NCI-H1694 treated with DMSO at 0.1 percent for 48 hours (cell line): ENCODE results near the gene ARHGAP25.

Experiments used
- DNase-seq: peaks from one replicate; lab custom pipeline; 2025; lab: John Stamatoyannopoulos, UW

ARHGAP25 gene

DNA sequence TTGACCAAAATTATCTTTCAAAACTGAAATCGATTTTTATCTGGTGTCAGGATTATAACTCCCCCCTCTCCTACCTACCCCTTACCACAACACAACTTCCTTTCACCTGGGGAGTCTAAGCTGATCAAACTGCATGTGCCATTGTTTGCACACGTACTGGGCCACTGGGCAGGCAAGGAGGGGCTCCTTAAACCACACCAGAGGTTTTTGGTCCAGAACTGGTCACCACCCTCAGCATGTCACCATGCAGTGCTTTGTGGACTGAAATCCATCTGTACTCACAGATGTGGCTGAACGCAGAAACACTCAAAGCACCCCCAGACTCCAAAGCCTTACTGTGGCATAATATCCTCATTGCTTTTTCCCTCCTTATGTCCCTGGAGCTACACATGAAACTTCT is 13.9 kb upstream of the ARHGAP25 start:
- no peak for DNase-seq

DNA sequence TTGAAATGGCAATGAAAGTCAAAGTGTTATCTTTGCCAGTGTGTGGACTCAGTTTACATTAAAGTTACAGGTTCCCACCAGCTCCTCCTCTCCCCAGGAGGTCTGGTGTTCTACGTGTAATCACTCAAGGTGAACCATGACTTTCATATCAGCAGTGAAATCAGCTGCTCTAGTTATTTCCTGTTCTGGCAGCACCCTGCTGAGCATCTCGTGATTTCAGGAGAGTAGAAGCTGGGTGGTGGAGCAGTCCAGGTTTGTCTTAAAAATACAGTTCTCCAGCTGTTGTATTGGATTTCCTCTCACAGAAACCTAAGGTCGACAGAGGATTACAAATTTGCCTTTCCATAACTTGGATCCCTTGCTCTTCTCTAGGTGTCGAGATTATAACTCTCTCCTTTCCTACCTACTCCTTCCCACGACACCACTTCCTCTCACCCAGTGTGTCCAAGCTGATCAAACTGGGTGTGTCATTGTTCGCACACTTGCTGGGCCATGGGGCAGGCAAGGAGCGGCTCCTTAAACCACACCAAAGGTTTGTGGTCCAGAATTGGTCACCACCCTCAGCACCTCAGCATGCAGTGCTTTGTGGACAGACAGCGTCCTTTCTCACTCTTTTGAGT is 13.0 kb upstream of the ARHGAP25 start:
- DNase-seq, result no peak

DNA sequence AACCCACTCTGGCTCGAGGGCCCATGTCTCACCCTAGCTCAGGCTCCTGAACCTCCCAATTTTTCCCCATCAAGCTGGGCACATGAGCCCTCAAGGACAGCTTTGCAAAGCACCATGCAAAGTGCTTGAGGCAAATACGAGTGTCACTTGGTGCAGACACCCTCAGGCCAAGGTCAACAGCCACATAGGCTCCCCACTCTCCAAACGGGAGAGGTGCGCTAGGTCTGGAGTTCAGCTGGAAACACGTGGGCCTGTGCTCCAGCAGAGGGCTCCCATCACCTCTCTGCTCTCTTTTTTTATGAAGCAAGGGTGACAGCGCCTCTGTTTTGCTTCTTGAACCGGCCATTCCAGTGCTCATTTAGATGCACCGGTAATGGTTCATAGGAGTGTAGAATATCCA is 11.9 kb upstream of the ARHGAP25 start:
- DNase-seq, result no peak

DNA sequence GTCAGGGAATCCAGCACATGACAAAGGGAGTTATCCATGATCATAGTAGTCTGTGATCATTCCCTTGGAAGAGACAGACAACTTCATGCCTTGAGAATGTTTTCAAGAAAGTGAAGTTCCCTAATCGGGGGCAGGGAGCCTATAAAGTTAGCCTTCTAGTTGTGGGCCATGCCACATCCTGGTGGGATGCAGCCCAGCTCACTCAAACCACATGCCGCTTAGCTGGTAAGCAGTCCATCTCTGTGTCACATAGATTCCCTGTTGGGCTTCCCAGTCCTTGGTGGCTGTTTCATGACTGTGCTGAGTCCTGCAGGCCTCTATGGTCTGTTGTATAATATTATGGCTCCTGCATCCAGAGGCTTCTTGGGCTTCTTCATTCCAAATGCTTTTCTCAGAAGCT is 11.4 kb upstream of the ARHGAP25 start:
- no peak for DNase-seq

DNA sequence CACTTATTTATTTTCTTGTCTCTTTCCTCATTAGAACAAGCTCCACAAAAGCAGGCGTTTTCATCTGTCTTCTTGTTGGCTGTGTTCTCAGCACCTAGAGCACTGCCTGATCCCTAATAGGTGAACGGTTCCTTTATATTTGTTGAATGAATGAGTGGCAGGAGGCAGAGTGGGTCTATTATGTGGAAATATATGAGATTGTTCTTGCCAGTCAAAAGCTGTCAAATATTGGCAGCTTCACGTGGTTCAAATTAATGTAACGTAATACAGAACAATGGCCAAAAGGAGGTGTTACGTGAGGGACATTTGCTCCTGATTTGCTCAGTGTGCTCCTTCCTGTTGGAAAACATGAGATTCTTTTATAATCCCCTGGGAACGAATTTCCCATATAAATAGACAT is 8.5 kb upstream of the ARHGAP25 start:
- no peak for DNase-seq

DNA sequence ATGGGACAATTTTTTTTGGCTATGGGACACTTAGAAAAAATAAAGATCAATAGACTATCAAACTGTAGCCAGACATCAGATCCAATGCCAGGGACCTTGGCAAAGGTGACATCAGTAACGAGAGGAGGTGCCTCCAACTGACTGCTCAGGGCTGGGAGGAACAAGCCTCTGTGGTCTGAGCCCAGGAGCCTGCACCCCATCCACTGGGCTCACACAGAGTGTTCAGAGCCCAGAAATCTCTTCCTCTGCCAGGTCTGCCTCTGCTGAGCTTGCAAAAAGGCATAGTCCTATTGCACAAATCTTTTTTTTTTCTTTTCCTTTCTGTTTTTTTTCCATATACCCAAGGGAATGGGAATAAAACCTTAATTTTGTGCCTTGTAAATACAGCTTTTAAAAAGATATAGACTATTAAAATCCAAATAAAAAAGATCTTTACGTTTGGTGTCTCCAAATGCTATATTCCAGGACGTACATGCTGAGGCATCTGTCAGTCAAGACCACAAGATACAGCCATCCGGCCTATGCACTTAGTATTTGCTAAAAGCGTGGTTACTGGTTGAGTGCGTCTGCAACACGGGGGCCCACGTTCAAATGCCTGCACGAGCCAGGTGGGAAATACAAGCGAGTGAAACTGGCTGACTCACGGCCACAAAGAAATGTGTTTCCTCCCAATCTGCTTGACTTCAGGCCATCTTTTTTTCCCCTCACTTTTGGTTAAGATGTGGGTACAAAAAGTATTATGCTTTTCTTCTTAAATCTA is 7.8 kb upstream of the ARHGAP25 start:
- no peak for DNase-seq

DNA sequence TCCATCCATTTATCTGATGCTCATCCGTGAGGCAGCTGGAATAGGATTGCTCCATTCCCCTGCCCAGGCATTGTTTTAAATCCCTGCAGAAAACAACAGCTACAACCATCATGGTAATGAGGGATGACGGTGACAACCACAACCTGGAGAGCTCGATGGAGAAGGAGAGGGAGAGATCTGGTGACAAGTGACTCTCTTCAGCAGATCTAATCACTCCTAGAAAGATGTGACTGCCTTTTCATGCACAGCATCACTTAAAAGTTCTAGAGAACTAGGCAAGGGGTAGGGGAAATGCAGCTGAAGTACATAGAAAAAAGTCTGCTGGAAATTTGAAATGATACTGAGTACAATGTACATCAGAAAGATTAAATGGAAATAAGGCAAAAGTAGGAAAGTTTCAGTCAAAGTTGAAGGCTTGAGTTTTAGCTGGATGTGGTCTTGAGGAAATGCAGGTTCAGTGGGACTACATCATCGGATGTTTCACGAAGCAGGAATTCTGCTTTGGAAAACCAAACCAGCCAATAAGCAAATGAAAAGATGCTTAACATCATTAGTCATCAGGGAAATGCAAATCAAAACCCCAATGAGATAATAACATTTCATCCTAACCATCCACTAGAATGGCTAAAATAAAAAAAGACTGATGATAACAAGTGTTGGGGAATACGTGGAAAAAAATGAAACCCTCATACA is 6.8 kb upstream of the ARHGAP25 start:
- DNase-seq, result no peak

DNA sequence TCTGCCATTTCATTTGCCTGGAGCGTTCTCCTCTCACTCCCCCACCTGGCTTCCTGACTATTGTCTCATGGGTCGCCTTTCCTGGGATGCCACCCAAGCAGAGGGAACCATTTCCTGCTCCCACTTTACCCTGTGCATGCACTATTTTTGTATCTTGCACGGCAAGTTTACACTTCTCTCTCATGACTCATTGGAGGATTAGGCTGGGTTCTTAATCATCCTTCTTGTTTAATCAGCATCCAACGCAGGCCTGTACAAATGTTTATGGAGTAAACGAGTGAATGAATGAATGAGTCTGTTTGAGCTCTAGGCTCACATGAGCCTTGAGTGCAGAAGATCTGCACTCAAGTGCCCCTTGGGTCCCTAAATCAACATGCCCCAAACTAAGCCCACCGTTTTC is 3.8 kb upstream of the ARHGAP25 start:
- DNase-seq, result no peak

DNA sequence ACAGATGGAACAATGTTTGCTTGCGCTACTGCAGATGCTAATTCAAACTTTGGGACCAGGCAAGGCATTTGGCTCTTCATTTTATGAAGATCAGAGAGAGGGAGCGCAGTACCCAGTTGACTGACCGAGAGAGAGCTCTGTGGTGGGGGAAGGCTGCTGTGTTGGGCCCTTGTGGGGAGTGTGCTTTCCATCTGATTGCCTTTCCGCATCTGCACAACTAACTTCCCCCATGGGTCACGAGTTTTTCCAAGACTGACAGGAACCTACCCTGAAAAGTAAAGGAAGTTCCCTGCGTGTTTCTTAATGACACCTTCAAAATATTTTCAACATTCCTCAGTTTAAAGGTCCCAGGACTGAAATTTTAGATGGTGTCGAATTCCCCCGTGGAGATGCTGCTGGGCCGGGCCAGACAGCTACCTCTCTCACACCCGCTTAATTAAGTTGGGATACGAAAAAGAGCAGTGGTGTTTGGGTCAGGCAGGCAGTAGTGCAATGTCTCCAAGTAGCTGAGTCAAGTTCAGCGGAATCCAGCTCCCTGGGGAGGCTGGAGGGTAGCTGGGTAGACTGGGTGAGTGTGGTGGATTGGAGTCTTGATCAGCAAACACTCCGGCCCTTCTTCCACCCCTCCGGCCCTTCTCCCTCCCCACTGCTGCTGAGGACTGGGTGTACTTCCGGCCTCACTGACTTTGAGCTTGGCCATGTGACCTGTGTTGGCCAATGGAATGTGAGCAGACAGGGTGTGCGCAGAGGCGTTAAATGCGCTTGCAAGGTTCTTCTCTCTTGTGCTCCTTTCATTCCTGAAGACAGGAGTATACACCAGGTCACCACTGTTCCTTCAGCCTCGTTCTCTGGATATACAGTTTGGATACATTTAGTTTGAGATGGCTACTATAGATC is 2.3 kb upstream of the ARHGAP25 start:
- no peak for DNase-seq

DNA sequence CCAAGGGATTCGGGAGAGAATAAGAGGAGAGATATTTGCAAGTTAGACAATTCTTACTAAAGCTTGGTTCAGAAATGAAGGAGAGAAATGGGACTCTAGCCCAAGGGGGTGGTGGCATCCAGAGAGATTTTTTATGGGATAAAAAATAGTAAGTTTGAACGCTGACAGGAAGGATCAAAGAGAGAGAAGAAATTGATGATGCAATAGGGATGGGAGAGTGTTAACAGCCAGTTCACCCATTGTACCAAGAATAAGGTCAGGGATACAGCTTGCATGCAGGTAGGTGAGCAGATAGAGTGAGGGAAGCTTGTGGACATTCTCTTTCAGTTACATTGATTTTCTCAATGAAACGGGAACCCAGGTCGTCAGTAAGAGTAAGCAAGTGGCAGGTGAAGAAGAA is 1.2 kb upstream of the ARHGAP25 start:
- DNase-seq, result no peak

DNA sequence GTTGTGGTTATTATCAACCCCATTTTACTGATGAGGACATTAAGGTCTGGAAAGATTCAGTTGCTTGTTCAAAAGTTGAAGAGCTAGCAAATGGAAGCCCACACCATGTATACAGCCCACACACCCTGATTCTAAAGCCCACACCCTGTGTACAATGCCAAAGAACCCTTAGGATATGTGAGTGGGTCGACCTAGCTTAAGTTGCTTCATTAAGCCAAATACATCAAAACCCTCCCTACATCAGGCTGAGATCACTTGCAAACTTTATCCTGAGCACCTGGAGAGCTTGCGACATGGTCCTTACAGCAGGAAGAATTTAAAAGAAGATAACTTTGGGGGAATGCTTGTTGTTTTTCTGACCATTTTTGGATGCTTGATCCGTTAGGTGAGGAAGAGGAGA is 435 bp upstream of the ARHGAP25 start:
- DNase-seq, result no peak

DNA sequence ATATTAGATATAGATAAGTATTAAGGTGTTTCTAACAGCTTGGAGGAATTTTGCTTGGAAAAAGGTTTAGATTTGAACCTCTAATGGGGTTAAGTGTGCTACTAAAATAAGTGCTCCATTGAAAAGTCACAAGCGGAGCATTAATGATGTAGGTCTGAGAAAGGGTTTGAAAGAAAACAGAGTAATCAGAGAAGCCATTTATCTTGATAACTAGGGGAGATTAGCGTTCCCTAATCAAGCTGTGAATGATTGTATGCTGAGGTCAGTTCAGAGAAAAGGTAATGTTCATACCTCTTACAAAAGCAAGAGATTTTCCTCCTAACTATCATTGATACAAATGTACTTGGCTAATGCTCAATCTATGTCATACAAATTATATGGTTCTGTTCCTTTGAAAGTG is 1.5 kb downstream of the ARHGAP25 start:
- DNase-seq, result no peak

DNA sequence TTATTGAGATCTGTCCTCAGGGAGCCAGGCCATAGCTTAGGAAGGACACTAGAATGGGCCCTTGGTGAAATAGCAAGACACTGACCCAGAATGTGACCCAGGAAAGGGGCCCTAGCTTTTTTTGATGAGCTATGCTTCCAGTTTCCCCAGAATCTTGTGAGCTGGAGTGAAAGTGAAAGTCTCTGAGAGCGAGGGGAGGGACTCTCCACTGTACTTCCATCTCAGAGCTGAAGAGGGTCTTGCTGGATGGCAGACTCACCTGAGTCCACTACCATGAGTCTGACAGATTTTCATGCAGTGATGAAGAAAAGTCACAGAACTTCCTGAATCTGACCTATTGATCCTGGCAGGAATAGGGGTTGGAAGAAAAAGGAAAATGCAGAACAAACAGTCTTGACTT is 3.1 kb downstream of the ARHGAP25 start:
- no peak for DNase-seq

DNA sequence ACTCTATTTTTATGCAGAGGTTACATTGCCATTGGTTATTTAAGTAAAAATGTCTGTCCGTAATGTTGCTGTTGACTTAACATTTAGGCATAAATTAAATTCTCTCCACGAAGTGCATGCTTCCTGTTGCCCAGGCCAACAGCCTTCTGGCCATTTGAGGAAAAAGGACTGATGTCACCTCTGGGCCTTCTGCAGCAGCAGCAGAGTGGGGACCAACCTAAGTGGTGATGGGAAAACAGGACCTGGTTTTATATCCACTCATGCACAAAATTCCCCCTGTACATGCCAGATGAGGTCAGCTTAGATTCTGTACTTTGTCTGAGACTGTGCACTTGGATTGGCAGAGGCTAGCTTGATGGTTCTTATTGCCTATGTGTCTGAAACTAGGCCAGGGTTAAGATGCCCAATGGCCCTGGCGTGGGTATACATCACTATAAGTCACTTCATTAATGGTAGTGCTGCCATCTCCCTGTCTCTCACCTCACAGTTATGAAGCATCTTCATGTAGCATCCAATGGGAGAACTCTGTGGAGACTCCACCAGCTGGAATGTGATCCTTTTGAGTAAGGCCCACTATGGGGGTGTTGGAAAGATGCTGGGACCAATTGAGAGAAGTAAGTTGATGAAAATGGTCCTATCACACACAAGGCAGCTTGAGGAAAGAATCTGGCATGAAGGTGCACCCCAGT is 4.4 kb downstream of the ARHGAP25 start:
- no peak for DNase-seq

DNA sequence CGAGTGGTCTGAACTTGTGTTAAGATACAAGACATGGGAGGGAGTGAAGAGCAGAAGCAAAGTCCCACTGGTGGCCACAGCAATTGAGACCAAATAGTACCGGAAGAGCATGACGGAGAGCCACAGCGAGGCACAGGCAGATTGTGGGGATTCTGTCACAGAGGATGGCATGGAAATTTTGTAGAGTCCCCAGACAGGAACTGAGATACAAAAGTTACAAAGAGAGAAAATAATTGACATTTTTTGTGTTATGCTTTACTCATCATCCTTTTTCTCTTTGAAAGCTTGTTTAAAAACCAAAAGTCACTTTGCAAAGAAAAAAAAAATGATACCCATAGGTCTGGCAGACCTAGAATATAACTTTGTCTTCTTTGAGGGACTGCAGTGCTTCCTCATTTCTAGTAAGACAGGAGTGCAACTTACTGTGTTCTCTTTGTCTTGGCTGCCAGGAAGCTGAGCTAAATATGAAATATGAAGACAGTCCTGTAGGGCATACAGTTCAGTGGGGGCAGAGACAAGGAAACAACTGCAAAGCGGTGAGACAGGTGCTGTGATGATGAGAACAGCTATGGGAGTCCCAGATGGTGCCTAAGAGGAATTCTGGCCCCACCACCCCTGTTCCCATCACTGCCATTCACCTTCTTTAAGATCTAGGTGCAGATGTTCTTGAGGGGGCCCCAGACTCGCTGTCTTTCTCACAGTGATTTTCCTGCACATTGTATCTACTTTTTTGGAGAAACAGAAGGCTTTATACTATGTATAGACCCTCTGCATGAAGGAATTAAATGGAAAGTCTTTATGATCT is 5.2 kb downstream of the ARHGAP25 start:
- DNase-seq, result no peak

DNA sequence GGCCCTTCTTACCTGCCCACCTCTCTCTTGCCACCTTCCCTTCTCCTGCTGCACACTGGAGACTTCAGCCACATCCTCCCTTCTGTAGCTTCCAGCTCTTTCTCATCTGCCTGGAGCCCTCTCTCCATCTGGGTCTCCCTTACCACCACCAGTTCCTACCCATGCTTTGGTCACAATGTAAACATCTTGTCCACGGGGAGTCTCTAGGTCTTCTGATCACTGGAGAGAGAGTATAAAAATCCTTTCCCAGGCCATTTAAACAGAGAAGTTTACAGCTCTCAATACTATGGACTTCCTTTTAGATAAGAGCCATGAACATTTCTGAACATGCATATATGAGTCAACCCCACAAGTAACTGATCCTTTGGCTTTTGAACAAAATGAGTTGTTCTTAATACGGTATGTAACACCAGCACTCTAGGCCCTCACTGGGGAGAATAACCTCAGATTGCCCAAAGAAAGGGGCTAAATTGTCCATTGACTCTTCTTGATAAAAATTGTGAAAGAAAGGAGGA is 5.8 kb downstream of the ARHGAP25 start:
- DNase-seq, result no peak

DNA sequence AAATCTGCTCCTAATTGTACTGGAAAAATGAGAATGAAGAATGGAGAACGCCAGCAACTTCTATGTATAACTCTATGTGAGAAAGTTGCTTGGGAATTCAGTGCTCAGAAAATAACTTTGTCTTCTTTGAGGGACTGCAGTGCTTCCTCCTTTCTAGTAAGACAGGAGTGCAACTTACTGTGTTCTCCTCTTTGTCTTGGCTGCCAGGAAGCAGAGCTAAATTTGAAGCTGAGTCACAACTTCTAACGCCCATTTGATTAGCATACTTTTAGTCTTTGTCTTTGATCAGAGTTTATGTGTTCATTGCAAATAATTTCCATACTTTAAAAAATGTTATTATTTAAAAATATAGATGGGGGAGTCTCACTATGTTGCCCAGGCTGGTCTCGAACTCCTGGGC is 6.6 kb downstream of the ARHGAP25 start:
- no peak for DNase-seq

DNA sequence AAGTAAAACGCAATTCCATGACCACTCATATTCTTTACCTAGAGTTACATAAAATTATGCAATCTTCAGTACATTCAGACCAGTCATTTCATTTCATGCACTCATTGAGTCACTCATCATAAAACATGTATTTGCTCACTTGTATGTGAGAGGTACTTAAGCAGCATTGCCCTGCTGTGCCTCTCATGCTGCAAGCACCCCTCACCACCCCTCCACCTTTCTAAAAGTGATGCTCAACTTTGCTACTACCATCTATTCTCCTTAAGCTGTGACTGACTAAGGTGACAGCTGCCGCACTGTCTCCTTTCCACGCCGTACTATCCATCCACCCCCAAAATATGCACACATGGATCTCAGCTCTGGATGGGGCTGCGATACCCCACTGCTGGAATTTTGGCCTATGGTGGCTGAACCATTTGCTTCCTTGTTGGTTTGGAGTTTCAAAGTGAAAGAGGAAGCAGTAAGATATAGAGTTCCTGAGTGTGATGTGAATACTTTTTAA is 7.2 kb downstream of the ARHGAP25 start:
- no peak for DNase-seq

DNA sequence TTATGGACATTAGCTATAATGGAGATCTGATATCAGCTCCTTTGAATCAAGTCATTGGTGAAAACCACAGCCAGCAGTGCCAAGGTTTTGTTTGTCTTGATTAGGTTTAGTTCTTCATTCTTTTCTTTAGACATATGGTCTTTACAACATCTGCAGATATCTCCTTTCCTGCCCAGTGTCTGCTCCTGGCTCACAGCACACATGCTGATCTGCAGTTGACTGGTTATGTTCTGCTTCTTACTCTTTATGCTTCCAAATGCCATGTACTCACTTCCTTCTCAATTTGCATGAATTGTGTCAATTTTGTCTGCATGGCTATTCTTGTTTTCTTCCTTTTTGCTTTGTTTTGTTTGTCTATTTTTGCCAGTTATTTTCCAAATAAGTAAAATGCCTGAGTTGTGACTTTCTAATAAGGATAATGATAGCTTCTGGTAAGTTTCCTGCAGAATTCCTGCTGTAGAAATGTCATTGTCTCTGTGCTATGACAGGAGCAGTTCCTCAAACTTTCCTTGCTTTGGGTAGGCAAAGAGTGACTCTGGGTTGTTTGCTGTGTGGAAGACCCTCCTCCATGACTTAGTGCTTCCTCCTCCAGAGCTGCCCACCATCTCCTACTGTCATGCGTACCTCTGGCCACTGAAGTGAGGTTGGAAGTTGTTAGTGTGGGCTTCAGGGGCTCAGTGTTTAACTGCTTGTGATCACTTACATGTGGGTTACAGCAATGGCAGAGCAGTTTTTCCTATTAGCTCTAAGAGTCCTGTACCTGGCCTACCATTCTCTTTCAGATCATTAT is 8.2 kb downstream of the ARHGAP25 start:
- DNase-seq, result no peak

DNA sequence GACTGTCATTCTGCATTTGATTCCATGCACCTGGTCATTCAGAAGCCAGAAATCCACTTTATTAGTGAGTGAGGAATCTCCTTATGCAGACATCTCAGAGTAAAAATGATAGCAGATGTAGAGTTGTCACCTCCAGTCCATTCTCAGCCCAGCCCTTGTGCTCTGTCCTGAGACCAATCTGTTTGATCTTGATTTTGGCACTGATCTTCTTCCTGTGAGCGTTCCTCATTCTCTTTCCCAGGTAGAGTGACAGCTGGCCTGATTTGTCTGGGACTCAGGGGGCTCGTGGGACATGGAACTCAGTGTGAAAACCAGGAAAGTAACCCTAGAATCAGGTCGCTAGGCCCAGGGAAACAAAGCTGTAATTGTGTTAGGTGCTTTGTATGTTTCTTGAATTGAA is 8.9 kb downstream of the ARHGAP25 start:
- no peak for DNase-seq
